Measurements from ENCODE around the gene PDS5B.
"Not testable (repeated sequence)": the region's sequence is repeated elsewhere in the genome, so short reads cannot be mapped to it uniquely, and the experiment has no call there.

PDS5B gene

GRCh38 chr13:32802159-32802558, 215.9 kb downstream of the PDS5B start:
- no peak for DNase-seq

- DNase-seq = no peak
Observed at GRCh38 chr13:32804673-32805230, 218.5 kb downstream of the PDS5B start.

- DNase-seq = no peak
Observed at GRCh38 chr13:32811297-32811800, 225.1 kb downstream of the PDS5B start.

- DNase-seq = no peak
Observed at GRCh38 chr13:32821149-32821688, 235.0 kb downstream of the PDS5B start.

GRCh38 chr13:32822771-32823170, 236.5 kb downstream of the PDS5B start:
- DNase-seq = no peak

GRCh38 chr13:32823597-32823996, 237.3 kb downstream of the PDS5B start:
- no peak for DNase-seq

GRCh38 chr13:32824061-32824460, 237.8 kb downstream of the PDS5B start:
- DNase-seq = no peak

- no peak for DNase-seq
Observed at GRCh38 chr13:32824675-32825074, 238.4 kb downstream of the PDS5B start.

- DNase-seq = no peak
Observed at GRCh38 chr13:32825481-32825880, 239.2 kb downstream of the PDS5B start.

GRCh38 chr13:32826372-32826771, 240.1 kb downstream of the PDS5B start:
- DNase-seq = not testable (repeated sequence)
